CD4-positive, alpha-beta T cell treated with Interleukin-10 for 1 hour (primary cell): ENCODE results near the gene HSP90AB1.
"Not testable (repeated sequence)": the region's sequence is repeated elsewhere in the genome, so short reads cannot be mapped to it uniquely, and the experiment has no call there.

Experiments
- DNase-seq: peaks from one replicate; pipeline ENCODE4 v3.0.0-alpha.2; 2020

The HSP90AB1 gene

DNA sequence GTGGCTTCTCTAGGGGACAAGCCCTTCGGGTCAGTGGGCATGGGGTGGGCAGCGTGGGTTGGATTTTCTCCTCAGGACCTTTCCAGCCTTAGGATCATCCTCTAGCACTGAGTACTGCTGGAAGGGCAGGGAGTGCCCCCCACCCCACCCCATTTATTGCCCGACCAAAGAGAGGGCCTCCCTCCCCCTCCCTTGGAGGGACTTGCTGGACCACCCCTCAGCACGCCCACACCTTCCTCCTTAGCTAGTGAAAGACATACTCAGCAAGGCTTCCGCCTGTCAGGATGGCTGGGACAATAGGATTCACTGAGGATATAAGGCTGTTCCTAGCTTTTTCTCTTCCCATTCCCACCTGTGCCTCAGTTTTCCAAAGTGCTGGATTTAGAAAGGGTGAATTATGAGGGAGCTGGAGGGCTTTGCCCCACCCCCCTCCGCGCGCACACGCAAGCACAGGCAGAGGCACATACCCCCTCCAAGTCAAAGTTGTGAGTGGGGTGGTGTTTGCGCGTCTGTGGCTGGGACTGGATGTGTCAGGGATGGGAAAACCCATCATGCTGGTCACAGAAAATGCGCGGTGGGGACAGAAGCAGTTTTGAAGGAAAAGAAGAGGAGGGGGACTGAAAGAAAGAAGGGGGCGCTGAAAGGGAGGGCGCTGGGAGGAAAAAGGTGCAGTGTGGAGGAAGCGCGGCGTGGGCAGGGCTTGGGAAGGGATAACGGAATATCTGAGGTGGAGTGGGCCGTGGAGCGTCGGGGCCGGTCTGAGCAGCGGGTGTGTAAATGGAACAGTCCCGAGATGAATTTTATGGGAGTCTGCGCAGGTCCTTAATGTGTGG is 24.2 kb upstream of the HSP90AB1 start:
- DNase-seq = no peak

DNA sequence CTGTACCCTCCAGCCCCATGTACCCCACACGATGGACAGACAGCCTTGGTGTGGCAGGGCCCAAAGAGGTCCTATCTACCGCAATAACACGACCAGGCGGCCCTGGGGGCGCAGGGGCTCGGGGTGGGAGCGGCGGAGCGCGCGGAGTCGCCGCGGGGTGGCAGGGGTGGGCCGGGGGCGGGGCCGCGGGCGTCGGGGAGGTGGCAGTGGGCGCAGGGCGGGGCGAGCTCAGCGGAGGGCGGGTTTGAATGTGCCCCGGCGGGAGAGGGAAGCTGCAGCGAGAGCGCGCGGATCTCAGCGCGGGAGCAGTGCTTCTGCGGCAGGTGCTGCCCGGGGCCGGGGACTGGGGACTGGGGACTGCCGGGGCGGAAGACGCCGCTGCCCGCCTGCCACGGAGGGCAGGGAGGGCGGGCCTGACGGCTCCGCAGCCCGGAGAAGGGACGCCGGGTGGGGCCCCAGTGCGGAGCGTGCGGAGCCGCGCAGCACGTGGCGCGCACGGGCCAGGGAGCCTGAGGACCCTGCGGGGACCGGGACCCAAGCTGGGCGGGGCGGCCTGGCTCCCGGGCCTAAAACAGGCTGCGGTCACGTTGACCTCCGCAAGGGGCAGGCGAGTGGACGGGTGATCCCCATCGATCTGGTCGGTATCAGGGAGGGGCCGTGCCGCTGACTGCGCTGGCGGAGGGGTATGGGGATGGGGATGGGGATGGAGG is 23.4 kb upstream of the HSP90AB1 start, which contains the start of gene SLC29A1:
Gene SLC29A1 (plus strand): TSS at position 277 of the 710 bp plus-strand sequence. CDS start 3,719 bp downstream, outside the sequence.
- peak; percentile 88 for DNase-seq

DNA sequence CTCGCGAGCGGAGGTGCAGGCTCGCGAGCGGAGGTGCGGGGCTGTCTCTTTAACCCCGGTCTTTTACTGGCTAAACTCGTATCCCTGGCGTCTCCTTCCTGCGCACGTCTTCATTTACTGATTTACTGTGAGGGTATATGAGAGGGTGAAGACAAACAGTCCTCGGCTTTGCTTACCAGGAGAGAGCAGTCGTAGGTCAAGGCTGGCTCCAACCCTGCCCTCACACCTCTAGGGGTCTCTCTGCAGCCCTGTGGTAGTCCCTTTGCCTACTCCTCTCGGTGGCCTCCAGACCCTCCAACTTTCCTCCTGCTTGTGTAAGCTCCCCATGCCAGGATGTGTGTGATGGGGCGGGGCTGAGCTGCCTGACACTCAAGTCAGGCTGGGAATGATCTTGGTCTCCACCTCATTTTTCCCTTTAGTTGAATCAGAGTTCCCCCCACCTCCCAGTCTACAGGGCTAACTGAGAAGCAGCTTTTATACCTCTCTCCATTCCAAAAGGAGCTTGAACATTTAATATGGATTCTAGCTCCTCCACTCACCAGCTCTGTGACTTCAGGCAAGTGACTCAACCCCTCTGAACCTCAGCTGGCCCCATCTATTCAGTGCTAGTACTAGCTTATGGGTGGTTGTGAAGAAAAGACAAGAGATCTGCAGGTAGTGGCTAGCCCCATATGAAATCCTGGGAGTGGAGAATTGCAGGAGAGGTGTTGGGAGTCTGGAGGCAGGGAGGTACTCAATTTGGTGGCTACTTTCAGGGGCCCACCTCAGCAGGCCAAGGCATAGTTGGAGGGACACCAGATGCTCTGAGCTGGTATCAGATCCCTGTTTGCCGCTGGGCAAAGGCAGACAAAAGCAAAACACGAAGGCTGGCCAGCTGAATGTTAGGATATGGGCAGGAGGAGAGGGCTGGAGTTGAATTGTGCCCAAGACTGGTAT is 22.6 kb upstream of the HSP90AB1 start:
- DNase-seq = no peak

DNA sequence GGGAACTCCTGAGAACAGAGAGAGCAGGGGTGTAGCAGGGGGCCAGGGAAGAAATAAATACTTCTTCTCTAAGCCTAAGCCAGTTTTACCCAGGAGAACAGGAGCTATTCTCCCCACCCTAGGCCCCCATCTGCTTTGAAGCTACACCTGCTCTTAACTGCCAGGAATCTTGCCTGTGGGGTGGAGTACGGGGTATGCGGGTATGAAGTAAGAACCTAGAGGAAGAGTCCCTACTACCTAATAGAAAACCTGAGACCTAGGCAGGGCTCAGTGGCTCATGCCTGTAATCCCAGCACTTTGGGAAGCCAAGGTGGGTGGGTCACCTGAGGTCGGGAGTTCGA is 22.0 kb upstream of the HSP90AB1 start:
- no peak for DNase-seq

DNA sequence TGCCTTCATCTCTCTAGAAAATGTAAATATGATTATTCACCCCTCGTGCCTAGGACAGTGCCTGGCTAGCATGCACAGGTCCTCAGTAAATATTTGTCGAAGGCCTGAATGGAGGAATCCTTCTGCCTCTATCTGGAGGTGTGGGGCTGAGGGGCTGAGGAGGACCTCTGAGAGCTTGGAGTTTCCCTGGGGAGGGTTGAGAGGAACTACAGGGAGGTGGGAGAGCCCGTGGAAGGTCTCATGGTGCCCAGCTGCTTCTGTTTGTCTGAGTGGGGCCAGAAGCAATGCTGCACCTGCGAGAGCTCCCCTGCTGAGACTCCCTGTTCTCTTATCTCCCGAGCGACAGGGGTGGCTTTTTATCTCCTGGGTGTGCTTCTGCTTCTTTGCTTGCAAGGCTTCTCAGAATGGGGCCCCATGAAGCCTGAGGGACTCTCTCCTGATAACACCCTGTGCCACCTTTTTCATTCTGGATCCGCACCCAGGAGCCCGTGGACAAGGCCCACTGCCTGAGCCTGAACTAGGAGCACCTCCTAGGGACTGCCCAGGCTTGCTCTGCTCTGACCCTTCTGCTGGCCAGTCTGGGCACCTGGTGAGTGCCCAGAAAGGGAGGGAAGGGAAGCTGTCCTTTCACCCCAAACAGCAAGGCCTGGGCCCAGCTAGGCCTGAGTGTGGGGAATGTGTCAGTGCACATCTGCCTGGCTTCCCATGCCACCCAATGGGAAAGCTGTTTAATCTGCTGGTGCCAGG is 21.1 kb upstream of the HSP90AB1 start:
- no peak for DNase-seq

GRCh38 chr6:44226368-44227147 is 20.3 kb upstream of the HSP90AB1 start:
- no peak for DNase-seq

GRCh38 chr6:44227148-44227793 is 19.6 kb upstream of the HSP90AB1 start:
- DNase-seq = no peak

GRCh38 chr6:44228031-44228430 is 18.9 kb upstream of the HSP90AB1 start:
- no peak for DNase-seq

DNA sequence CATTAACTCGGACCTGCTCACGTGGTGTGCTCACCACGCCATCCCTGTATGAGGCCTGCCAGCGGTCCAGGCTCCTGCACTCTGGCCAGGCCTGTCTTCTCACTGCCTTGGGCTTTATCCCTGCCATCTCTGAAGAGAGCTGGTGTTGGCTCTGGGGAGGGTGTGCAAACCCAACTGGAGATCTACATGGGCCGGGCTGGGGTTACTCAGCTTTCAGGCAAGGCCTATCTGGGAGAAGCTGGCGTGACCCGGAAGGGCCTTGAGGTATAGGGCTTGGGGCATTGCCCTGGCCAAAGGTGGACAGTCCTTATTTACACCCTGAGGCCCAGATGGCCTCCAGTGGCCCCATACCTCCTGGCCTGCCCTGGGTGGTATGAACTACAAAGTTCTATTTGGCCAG is 18.5 kb upstream of the HSP90AB1 start:
- no peak for DNase-seq

- DNase-seq = no peak
Observed at GRCh38 chr6:44228836-44229235, 18.1 kb upstream of the HSP90AB1 start.

GRCh38 chr6:44229376-44230033 is 17.4 kb upstream of the HSP90AB1 start:
- no peak for DNase-seq

GRCh38 chr6:44230034-44230675 is 16.7 kb upstream of the HSP90AB1 start:
- no peak for DNase-seq

DNA sequence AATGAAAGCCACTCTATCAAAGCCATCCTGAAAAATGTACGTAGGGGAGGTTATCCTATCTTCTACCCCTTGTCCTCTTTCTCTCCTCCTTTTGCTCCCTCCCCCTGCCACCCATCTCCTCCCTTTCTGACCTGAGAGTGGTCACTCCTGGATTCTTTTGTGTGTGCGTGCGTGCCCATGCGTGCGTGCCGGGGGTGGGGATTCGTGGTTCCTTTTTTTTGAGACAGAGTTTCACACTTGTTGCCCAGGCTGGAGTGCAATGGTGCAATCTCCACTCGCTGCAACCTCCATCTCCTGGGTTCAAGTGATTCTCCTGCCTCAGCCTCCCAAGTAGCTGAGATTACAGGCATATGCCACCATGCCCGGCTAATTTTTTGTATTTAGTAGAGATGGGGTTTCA is 15.5 kb upstream of the HSP90AB1 start:
- DNase-seq = not testable (repeated sequence)

DNA sequence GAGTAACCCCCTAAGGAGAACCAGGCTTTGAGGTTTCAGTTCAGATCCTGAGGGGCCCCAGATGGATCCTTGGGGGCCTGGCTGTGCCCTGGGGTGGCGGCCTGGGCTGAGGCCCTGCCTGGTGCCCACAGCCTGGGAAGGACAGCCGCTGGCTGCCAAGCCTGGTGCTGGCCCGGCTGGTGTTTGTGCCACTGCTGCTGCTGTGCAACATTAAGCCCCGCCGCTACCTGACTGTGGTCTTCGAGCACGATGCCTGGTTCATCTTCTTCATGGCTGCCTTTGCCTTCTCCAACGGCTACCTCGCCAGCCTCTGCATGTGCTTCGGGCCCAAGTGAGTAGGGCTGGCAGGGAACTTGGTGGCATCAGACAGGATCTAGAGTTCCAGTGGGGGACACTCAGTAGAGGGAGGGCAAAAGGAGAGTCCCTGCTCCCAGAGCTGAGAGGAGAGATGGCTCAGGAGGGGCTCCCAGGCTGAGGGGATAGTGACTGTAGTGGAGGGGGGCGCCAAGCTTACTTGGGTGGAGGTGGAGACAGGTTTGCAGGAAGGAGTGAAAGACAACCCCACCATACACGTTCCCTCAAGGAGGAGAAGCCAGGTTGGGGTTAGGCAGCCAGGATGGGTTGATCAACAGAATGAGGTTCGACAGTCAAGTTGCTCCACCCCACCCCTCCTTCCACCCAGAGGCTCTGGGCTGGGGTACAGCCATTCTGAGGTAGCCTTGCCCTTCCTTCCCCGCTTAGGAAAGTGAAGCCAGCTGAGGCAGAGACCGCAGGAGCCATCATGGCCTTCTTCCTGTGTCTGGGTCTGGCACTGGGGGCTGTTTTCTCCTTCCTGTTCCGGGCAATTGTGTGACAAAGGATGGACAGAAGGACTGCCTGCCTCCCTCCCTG is 14.0 kb upstream of the HSP90AB1 start:
- no peak for DNase-seq

DNA sequence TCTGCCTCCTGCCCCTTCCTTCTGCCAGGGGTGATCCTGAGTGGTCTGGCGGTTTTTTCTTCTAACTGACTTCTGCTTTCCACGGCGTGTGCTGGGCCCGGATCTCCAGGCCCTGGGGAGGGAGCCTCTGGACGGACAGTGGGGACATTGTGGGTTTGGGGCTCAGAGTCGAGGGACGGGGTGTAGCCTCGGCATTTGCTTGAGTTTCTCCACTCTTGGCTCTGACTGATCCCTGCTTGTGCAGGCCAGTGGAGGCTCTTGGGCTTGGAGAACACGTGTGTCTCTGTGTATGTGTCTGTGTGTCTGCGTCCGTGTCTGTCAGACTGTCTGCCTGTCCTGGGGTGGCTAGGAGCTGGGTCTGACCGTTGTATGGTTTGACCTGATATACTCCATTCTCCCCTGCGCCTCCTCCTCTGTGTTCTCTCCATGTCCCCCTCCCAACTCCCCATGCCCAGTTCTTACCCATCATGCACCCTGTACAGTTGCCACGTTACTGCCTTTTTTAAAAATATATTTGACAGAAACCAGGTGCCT is 13.3 kb upstream of the HSP90AB1 start:
- no peak for DNase-seq

GRCh38 chr6:44234101-44235025 is 12.5 kb upstream of the HSP90AB1 start:
- DNase-seq = no peak

GRCh38 chr6:44235269-44235668 is 11.6 kb upstream of the HSP90AB1 start:
- no peak for DNase-seq
